Loucy (cell line): ENCODE results near the gene PRDM11.

Source experiments
- H2AFZ ChIP-seq: fragments of 200-600 bp; sonication (generic); 2 replicates; pipeline ENCODE4 v1.6.0; 2016; ENCODE audit warnings: antibody characterized with exemption, mild to moderate bottlenecking, low read length, moderate library complexity
- H3F3A ChIP-seq: fragments of 200-600 bp; 2 replicates; pipeline ENCODE4 v1.6.0; 2016; ENCODE audit warnings: antibody characterized with exemption, low read depth, mild to moderate bottlenecking
- H3K27me3 ChIP-seq: fragments of 200-600 bp; sonication (generic); 2 replicates; pipeline ENCODE4 v1.6.1; 2014; ENCODE audit warnings: low read length, mild to moderate bottlenecking; ENCODE audit not compliant: insufficient read depth, poor library complexity, severe bottlenecking
- H3K36me3 ChIP-seq: fragments of 200-600 bp; sonication (generic); 2 replicates; pipeline ENCODE4 v1.6.1; 2016; ENCODE audit warnings: low read length; ENCODE audit not compliant: insufficient read depth
- H3K4me1 ChIP-seq: fragments of 200-600 bp; sonication (generic); 2 replicates; pipeline ENCODE4 v1.5.1; 2014; ENCODE audit warnings: low read length, mild to moderate bottlenecking; ENCODE audit not compliant: insufficient read depth, poor library complexity, severe bottlenecking
- H3K4me2 ChIP-seq: fragments of 200-600 bp; sonication (generic); 2 replicates; pipeline ENCODE4 v1.6.0; 2014; ENCODE audit warnings: antibody characterized with exemption, low read length, low read depth, mild to moderate bottlenecking; ENCODE audit not compliant: poor library complexity, severe bottlenecking
- H3K4me3 ChIP-seq: fragments of 200-600 bp; sonication (generic); 2 replicates; pipeline ENCODE4 v1.5.1; 2014; ENCODE audit warnings: low read length, mild to moderate bottlenecking, mixed read lengths; ENCODE audit not compliant: poor library complexity, severe bottlenecking
- H3K79me2 ChIP-seq: fragments of 200-600 bp; sonication (generic); 2 replicates; pipeline ENCODE4 v1.6.1; 2014; ENCODE audit warnings: low read length; ENCODE audit not compliant: insufficient read depth
- H3K9ac ChIP-seq: fragments of 200-600 bp; sonication (generic); 2 replicates; pipeline ENCODE4 v1.6.0; 2014; ENCODE audit warnings: mild to moderate bottlenecking, low read depth, low read length, moderate library complexity; ENCODE audit not compliant: poor library complexity, severe bottlenecking
- H3K9me2 ChIP-seq: fragments of 200-600 bp; sonication (generic); replicated peaks from 2 replicates; pipeline ENCODE4 v1.6.1; 2016; ENCODE audit warnings: low read depth, low read length, mixed read lengths
- H3K9me3 ChIP-seq: fragments of 200-600 bp; sonication (generic); 2 replicates; pipeline ENCODE4 v1.6.1; 2014; ENCODE audit warnings: mild to moderate bottlenecking, antibody characterized with exemption, low read length, low read depth; ENCODE audit not compliant: insufficient read depth
- H4K20me1 ChIP-seq: fragments of 200-600 bp; sonication (generic); 2 replicates; pipeline ENCODE4 v1.6.0; 2014; ENCODE audit warnings: antibody characterized with exemption, low read length, mild to moderate bottlenecking; ENCODE audit not compliant: insufficient read depth, poor library complexity, severe bottlenecking
- EZH2phosphoT487 ChIP-seq: fragments of 200-600 bp; IDR thresholded peaks from 2 replicates; pipeline ENCODE4 v1.6.1; 2018; ENCODE audit warnings: antibody characterized with exemption, mild to moderate bottlenecking, moderate library complexity, borderline replicate concordance
- TF ChIP-seq, protein P1 (sequence below): fragments of 200-600 bp; sonication (generic); conservative IDR thresholded peaks from 2 replicates; pipeline ENCODE4 v1.5.1; 2014; ENCODE audit warnings: mild to moderate bottlenecking, antibody characterized with exemption, low read length

Gene PRDM11

DNA sequence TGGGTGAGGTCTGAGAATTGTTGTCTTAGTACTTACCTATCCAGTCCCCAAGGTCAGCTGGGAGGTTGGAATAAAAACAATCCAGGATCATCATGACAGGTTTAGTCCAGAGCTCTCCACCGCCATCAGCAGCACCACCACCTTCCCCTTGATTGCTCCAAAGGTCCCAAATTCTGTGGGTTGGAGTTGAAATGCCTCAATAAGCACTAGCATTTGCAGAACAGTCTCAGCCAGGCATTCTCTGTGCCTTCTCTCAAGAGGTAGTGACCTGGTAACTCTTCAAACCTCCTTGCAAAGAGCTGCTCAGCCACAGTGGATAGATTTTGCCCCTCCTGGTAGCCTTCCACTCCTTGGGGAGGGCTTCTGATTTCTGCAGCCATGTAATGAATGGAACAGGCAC, 69.6 kb downstream of the PRDM11 start:
- Histone ChIP-seq H3K9me2 (no peaks in the 10 kb centered on the region), H3K4me1 (peaks cover 16% of the 10 kb centered on the region), H3F3A (no peaks in the 10 kb centered on the region), H2AFZ (no peak overlapping the region), H3K4me2 (no peak overlapping the region), H3K4me3 (no peak overlapping the region), H4K20me1 (no peaks in the 10 kb centered on the region), H3K36me3 (peaks cover 26% of the 10 kb centered on the region; the same call in 1 of the 2 replicates), H3K27me3 (no peaks in the 10 kb centered on the region), H3K9me3 (no peaks in the 10 kb centered on the region), H3K79me2 (no peaks in the 10 kb centered on the region), H3K9ac (no peak overlapping the region)
- TF ChIP-seq, protein P1, sequence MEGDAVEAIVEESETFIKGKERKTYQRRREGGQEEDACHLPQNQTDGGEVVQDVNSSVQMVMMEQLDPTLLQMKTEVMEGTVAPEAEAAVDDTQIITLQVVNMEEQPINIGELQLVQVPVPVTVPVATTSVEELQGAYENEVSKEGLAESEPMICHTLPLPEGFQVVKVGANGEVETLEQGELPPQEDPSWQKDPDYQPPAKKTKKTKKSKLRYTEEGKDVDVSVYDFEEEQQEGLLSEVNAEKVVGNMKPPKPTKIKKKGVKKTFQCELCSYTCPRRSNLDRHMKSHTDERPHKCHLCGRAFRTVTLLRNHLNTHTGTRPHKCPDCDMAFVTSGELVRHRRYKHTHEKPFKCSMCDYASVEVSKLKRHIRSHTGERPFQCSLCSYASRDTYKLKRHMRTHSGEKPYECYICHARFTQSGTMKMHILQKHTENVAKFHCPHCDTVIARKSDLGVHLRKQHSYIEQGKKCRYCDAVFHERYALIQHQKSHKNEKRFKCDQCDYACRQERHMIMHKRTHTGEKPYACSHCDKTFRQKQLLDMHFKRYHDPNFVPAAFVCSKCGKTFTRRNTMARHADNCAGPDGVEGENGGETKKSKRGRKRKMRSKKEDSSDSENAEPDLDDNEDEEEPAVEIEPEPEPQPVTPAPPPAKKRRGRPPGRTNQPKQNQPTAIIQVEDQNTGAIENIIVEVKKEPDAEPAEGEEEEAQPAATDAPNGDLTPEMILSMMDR = no peak
- no peak for TF ChIP-seq EZH2phosphoT487

DNA sequence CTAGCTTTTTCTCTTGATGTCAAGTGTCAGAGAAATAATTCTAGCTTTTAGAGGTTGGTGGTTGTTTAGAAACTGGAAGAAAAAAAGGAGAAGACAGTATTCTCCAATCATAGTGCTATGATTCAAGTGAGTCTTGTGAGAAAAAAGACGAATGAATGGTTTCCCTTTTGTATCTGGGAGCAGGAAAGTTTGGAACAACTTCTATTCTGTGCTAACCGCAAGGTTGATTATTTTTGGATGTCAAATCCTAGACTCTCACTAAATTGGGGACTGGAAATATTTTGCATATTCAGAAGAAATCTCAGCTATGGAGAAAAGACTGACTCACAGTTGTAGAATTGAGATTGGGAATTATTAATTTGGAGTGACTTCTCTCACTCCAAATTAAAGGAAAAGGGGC, 70.5 kb downstream of the PRDM11 start:
- Histone ChIP-seq H3K27me3 (no peaks in the 10 kb centered on the region), H3K4me1 (peaks cover 15% of the 10 kb centered on the region), H3K9me2 (no peaks in the 10 kb centered on the region), H3K9ac (no peak overlapping the region), H3K4me2 (no peak overlapping the region), H2AFZ (no peak overlapping the region), H3K36me3 (peaks cover 32% of the 10 kb centered on the region; the same call in 1 of the 2 replicates), H3K9me3 (no peaks in the 10 kb centered on the region), H3K4me3 (no peak overlapping the region), H4K20me1 (no peaks in the 10 kb centered on the region), H3K79me2 (no peaks in the 10 kb centered on the region), H3F3A (no peaks in the 10 kb centered on the region)
- TF ChIP-seq, protein P1 = no peak

DNA sequence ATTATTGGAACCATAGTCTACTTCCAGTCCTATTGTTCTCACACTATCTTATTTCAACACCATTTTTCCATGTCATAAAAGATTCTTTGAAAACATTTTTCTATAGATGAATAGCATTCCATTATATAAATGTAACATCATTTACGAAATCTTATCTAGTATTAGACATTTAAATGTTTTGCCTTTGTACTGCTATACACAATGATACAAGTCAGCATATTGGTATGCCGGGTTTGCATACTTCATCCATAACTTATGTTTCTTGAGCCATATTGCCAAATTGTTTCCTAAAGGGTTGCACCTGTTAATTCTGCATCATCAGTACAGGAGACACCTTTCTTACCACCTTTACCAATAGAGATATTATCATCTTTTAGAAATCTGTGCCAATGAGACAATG, 71.6 kb downstream of the PRDM11 start:
- TF ChIP-seq EZH2phosphoT487 = no peak
- TF ChIP-seq, protein P1 = no peak
- H3K4me2 ChIP-seq = no peak overlapping the region
- H4K20me1 ChIP-seq = no peaks in the 10 kb centered on the region
- peaks cover 32% of the 10 kb centered on the region; the same call in 1 of the 2 replicates for H3K36me3 ChIP-seq
- H3K9ac ChIP-seq = no peak overlapping the region
- H3F3A ChIP-seq = no peaks in the 10 kb centered on the region
- no peaks in the 10 kb centered on the region for H3K79me2 ChIP-seq
- H3K9me3 ChIP-seq = no peaks in the 10 kb centered on the region
- H3K4me3 ChIP-seq = no peak overlapping the region
- no peaks in the 10 kb centered on the region for H3K27me3 ChIP-seq
- H2AFZ ChIP-seq = no peak overlapping the region
- H3K4me1 ChIP-seq = peaks cover 15% of the 10 kb centered on the region
- no peaks in the 10 kb centered on the region for H3K9me2 ChIP-seq
